Neural progenitor cell (in vitro differentiated cells): ENCODE results near the gene DNAJC15.

ENCODE experiments used
- EZH2 ChIP-seq: fragments of 200-600 bp; sonication (generic); IDR thresholded peaks from 2 replicates; pipeline ENCODE4 v1.6.1; 2017; ENCODE audit warnings: antibody characterized with exemption, mild to moderate bottlenecking, moderate library complexity
- TF ChIP-seq, protein P1 (sequence below): fragments of 200-600 bp; sonication (generic); IDR thresholded peaks from 2 replicates; pipeline ENCODE4 v1.5.1; 2017; ENCODE audit warnings: antibody characterized with exemption, mild to moderate bottlenecking

GRCh38 chr13:43042410-43042921 is 19.1 kb downstream of the DNAJC15 start:
- TF ChIP-seq, protein P1, sequence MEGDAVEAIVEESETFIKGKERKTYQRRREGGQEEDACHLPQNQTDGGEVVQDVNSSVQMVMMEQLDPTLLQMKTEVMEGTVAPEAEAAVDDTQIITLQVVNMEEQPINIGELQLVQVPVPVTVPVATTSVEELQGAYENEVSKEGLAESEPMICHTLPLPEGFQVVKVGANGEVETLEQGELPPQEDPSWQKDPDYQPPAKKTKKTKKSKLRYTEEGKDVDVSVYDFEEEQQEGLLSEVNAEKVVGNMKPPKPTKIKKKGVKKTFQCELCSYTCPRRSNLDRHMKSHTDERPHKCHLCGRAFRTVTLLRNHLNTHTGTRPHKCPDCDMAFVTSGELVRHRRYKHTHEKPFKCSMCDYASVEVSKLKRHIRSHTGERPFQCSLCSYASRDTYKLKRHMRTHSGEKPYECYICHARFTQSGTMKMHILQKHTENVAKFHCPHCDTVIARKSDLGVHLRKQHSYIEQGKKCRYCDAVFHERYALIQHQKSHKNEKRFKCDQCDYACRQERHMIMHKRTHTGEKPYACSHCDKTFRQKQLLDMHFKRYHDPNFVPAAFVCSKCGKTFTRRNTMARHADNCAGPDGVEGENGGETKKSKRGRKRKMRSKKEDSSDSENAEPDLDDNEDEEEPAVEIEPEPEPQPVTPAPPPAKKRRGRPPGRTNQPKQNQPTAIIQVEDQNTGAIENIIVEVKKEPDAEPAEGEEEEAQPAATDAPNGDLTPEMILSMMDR = no peak
- no peak for TF ChIP-seq EZH2
